ENCODE measurements around the gene CXCL5. TPM values are rescaled to one million over a fixed set of nuclear protein-coding genes. Genes with fewer than 3 reads are reported as not detected.

Gene CXCL5
- polyA plus RNA-seq, 1 experiment: 0.69 TPM

DNA sequence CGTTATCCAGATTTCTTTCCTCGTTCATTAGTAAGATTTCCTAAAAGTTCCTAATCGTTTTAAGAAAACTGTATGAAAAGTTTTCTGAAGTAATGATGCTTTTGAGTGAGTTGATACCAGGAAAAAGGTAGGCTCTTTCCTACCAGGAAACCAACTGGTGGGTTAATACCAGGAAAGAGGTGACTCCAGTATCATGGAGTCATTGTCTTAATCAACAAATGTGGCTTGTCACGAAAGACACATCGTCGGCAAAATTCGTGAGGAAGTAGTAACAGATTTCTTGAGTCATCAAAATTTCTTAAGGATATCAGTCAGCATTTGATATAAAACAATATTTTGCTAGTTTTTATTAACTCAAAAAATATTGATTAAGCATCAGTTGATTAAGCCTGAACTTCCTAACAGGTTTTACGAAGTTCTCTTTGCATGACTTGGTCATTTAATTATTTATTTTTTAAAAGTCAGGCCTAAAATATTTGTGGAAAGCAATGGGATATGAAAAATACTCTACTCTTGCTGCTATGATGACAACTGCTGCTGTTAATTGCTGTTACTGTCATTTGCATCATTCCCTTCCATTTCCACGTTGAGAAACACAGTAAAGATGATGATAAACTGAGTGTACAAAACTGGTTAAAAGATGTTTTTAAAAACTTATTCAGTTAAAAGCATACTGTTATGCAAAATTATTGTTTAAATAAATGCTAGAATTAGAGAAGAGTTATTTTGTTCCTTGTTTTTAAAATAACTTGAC, 7.3 kb downstream of the CXCL5 start:
- ChIA-PET CTCF (no interaction called here), POLR2A (no interaction called here)
- TF ChIP-seq CTCF (IDR thresholded peaks at IDR 0.05; ENCODE audit: low read depth, low read length): no peak
- Histone ChIP-seq H3K4me3 (ENCODE audit: low read depth, low read length) (no peak overlapping the region), H3K27me3 (ENCODE audit: control insufficient read depth, insufficient read depth, low read length) (no peaks in the 10 kb centered on the region), H3K9me3 (ENCODE audit: control insufficient read depth, insufficient read depth, low read length) (no peaks in the 10 kb centered on the region), H3K27ac (ENCODE audit: low read depth, low read length) (no peak overlapping the region)
- DNase-seq (ENCODE audit: low read depth, low spot score): no peak

- POLR2A ChIA-PET: no interaction called here
- H3K27me3 ChIP-seq (ENCODE audit: control insufficient read depth, insufficient read depth, low read length): no peaks in the 10 kb centered on the region
- CTCF ChIA-PET: interaction anchor here (1.1 kb wide), 1 partner anchor 49 kb away, joined by 3 read pairs; the partner anchor contains the start of gene CXCL3
- no peak overlapping the region for H3K4me3 ChIP-seq (ENCODE audit: low read depth, low read length)
- no peaks in the 10 kb centered on the region for H3K9me3 ChIP-seq (ENCODE audit: control insufficient read depth, insufficient read depth, low read length)
- no peak overlapping the region for H3K27ac ChIP-seq (ENCODE audit: low read depth, low read length)
- DNase-seq (ENCODE audit: low read depth, low spot score): no peak
- TF ChIP-seq CTCF (IDR thresholded peaks at IDR 0.05; ENCODE audit: low read depth, low read length): no peak
These were observed 8.5 kb downstream of the CXCL5 start for GRCh38 chr4:73989928-73990327.

DNA sequence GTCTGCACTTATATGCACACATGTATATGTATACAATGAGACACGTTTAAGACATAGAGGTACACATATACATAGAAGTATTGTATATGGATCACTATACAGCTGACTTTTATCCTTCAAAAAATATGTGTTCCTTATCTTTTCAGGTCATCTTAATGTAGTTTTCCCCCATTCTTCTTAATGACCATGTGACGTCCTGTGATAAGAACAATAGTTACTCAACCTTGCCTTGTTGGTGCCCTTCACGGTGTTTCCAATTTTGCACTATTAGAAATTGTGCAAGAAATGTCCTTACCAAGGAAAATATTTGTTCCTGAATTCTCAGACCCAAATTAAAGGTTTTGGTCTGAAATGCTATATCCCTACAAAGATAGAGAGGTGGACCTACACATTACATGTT, 9.4 kb downstream of the CXCL5 start:
- no peak for TF ChIP-seq CTCF (IDR thresholded peaks at IDR 0.05; ENCODE audit: low read depth, low read length)
- DNase-seq (ENCODE audit: low read depth, low spot score): no peak
- Histone ChIP-seq H3K4me3 (ENCODE audit: low read depth, low read length) (no peak overlapping the region), H3K9me3 (ENCODE audit: control insufficient read depth, insufficient read depth, low read length) (no peaks in the 10 kb centered on the region), H3K27me3 (ENCODE audit: control insufficient read depth, insufficient read depth, low read length) (no peaks in the 10 kb centered on the region), H3K27ac (ENCODE audit: low read depth, low read length) (no peak overlapping the region)
- ChIA-PET POLR2A (no interaction called here), CTCF (no interaction called here)

GRCh38 chr4:73988061-73988460, 10.4 kb downstream of the CXCL5 start, which contains the start of gene PPBP:
Gene PPBP (minus strand): TSS chr4:73988190. CDS start chr4:73988103, 87 bp downstream.
- Histone ChIP-seq H3K27ac (ENCODE audit: low read depth, low read length) (no peak within 1 kb of the TSS), H3K4me3 (ENCODE audit: low read depth, low read length) (no peak within 1 kb of the TSS), H3K27me3 (ENCODE audit: control insufficient read depth, insufficient read depth, low read length) (no peaks in the 10 kb centered on the region), H3K9me3 (ENCODE audit: control insufficient read depth, insufficient read depth, low read length) (no peaks in the 10 kb centered on the region)
- TF ChIP-seq CTCF (IDR thresholded peaks at IDR 0.05; ENCODE audit: low read depth, low read length): no peak
- CTCF ChIA-PET: no interaction called here
- POLR2A ChIA-PET: no interaction called here
- no peak for DNase-seq (ENCODE audit: low read depth, low spot score)

GRCh38 chr4:73985528-73985852, 13.0 kb downstream of the CXCL5 start:
- Histone ChIP-seq H3K27ac (ENCODE audit: low read depth, low read length) (no peak overlapping the region), H3K9me3 (ENCODE audit: control insufficient read depth, insufficient read depth, low read length) (no peaks in the 10 kb centered on the region), H3K27me3 (ENCODE audit: control insufficient read depth, insufficient read depth, low read length) (no peaks in the 10 kb centered on the region), H3K4me3 (ENCODE audit: low read depth, low read length) (no peak overlapping the region)
- ChIA-PET CTCF (no interaction called here), POLR2A (no interaction called here)
- no peak for DNase-seq (ENCODE audit: low read depth, low spot score)
- TF ChIP-seq CTCF (IDR thresholded peaks at IDR 0.05; ENCODE audit: low read depth, low read length): no peak

All from AG04450 (cell line).